Measurements from ENCODE around the gene WDR77.

WDR77 gene

DNA sequence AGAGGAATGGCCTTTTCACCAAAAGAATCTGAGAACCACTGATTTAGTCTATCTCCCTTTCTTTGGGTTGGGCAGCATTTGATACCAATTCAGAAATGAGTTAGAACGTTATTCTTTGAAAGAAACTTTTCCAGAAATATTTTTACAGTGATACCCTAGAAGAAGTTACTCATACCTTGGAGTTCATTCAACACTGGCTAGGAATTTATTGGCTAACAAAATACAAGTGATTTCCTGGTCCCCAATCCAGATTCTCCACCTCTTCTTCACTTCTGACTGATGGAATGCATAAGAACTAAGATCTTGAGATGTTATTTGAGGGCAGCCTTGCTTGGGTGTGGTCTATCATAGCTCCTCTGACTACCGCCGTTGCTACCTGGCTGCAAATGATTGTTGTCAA lies 34.1 kb upstream of the WDR77 start:
- H3K36me3 ChIP-seq (ENCODE audit: control insufficient read depth, insufficient read depth, low read length): no peaks in the 10 kb centered on the region
- H3K9me3 ChIP-seq (ENCODE audit: control insufficient read depth, insufficient read depth, low read depth, low read length): no peaks in the 10 kb centered on the region
- H3K9ac ChIP-seq (ENCODE audit: low read length): no peak overlapping the region
- no peak overlapping the region for H3K4me3 ChIP-seq (ENCODE audit: low read depth, low read length)
- H3K27me3 ChIP-seq (ENCODE audit: control insufficient read depth, insufficient read depth, low read length): no peaks in the 10 kb centered on the region
- H3K27ac ChIP-seq (ENCODE audit: low read depth, low read length): no peak overlapping the region
- H3K4me1 ChIP-seq (ENCODE audit: control insufficient read depth, insufficient read depth, low read length): no peaks in the 10 kb centered on the region

DNA sequence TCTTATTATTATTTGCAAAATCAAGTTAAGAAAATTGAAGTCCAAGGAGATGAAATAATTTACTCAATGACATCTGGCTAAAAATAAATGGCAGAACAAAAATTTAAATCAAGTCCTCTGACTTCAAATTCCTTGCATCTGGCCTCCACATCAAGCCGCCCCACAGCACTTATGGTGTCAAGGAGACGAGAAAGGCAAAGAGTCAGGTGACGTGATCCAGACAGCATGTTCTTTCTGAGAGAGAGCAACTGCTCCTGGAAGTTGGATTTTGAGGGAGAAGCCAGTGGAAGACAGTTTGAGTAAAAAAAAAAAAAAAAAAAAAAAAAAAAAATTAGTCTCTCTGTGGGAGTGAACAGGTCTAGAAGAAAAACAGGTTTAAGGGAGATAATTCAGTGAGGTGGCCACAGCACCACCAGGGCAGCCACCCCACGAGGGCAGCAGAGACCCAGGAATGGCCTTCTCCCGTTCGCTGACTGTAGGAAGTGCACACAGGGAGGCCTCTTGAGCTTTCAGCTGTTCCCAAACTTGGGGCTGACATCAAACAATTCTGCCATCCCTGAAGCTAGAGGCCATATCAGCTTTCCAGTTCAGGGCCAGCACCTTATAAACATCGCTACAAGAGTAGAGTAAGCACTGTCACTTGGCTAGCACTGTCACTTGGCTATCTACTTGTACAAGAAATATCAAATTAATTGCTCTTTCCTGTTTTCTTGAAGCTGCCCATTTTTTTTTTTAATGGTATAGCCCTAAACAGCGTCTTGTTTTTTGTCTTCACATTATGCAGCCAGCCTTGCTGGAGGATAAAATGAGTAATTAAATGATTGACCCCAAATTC lies 32.5 kb upstream of the WDR77 start:
- no peak overlapping the region for H3K9ac ChIP-seq (ENCODE audit: low read length)
- no peaks in the 10 kb centered on the region for H3K4me1 ChIP-seq (ENCODE audit: control insufficient read depth, insufficient read depth, low read length)
- H3K27ac ChIP-seq (ENCODE audit: low read depth, low read length): no peak overlapping the region
- no peak overlapping the region for H3K4me3 ChIP-seq (ENCODE audit: low read depth, low read length)
- H3K36me3 ChIP-seq (ENCODE audit: control insufficient read depth, insufficient read depth, low read length): no peaks in the 10 kb centered on the region
- no peaks in the 10 kb centered on the region for H3K9me3 ChIP-seq (ENCODE audit: control insufficient read depth, insufficient read depth, low read depth, low read length)
- H3K27me3 ChIP-seq (ENCODE audit: control insufficient read depth, insufficient read depth, low read length): no peaks in the 10 kb centered on the region

GRCh38 chr1:111480674-111481073 lies 31.6 kb upstream of the WDR77 start:
- no peaks in the 10 kb centered on the region for H3K36me3 ChIP-seq (ENCODE audit: control insufficient read depth, insufficient read depth, low read length)
- no peaks in the 10 kb centered on the region for H3K4me1 ChIP-seq (ENCODE audit: control insufficient read depth, insufficient read depth, low read length)
- no peaks in the 10 kb centered on the region for H3K9me3 ChIP-seq (ENCODE audit: control insufficient read depth, insufficient read depth, low read depth, low read length)
- H3K27ac ChIP-seq (ENCODE audit: low read depth, low read length): no peak overlapping the region
- no peak overlapping the region for H3K4me3 ChIP-seq (ENCODE audit: low read depth, low read length)
- no peaks in the 10 kb centered on the region for H3K27me3 ChIP-seq (ENCODE audit: control insufficient read depth, insufficient read depth, low read length)
- H3K9ac ChIP-seq (ENCODE audit: low read length): no peak overlapping the region

GRCh38 chr1:111476761-111477309 lies 27.8 kb upstream of the WDR77 start:
- H3K4me1 ChIP-seq (ENCODE audit: control insufficient read depth, insufficient read depth, low read length): no peaks in the 10 kb centered on the region
- H3K27me3 ChIP-seq (ENCODE audit: control insufficient read depth, insufficient read depth, low read length): no peaks in the 10 kb centered on the region
- H3K36me3 ChIP-seq (ENCODE audit: control insufficient read depth, insufficient read depth, low read length): no peaks in the 10 kb centered on the region
- H3K4me3 ChIP-seq (ENCODE audit: low read depth, low read length): no peak overlapping the region
- no peak overlapping the region for H3K9ac ChIP-seq (ENCODE audit: low read length)
- no peak overlapping the region for H3K27ac ChIP-seq (ENCODE audit: low read depth, low read length)
- no peaks in the 10 kb centered on the region for H3K9me3 ChIP-seq (ENCODE audit: control insufficient read depth, insufficient read depth, low read depth, low read length)

- Histone ChIP-seq H3K9ac (ENCODE audit: low read length) (no peak overlapping the region), H3K4me1 (ENCODE audit: control insufficient read depth, insufficient read depth, low read length) (no peaks in the 10 kb centered on the region), H3K27me3 (ENCODE audit: control insufficient read depth, insufficient read depth, low read length) (no peaks in the 10 kb centered on the region), H3K4me3 (ENCODE audit: low read depth, low read length) (no peak overlapping the region), H3K36me3 (ENCODE audit: control insufficient read depth, insufficient read depth, low read length) (no peaks in the 10 kb centered on the region; the same call in 1 of the 2 replicates), H3K9me3 (ENCODE audit: control insufficient read depth, insufficient read depth, low read depth, low read length) (no peaks in the 10 kb centered on the region), H3K27ac (ENCODE audit: low read depth, low read length) (no peak overlapping the region)
These were observed 27.2 kb upstream of the WDR77 start for GRCh38 chr1:111476214-111476613.

DNA sequence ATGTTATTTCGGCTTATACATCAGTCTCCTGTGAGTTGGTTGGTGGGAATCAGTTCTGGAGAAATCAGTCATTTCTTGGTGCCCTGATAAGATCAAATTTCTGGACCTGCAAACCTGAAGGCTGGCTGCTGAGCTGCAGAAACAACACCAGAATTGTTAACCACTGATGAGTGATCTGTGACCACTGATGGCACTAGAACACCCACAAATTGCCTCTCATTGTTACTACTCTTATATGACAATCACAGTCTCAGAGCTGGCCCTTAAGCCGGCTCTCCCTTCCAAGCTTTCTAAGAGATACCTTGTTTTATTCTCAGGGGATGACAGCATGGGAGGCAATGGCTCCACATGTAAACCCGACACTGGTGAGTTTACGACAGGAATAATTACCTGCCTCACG lies 26.6 kb upstream of the WDR77 start:
- no peak overlapping the region for H3K27ac ChIP-seq (ENCODE audit: low read depth, low read length)
- H3K4me1 ChIP-seq (ENCODE audit: control insufficient read depth, insufficient read depth, low read length): no peaks in the 10 kb centered on the region
- H3K9ac ChIP-seq (ENCODE audit: low read length): no peak overlapping the region

DNA sequence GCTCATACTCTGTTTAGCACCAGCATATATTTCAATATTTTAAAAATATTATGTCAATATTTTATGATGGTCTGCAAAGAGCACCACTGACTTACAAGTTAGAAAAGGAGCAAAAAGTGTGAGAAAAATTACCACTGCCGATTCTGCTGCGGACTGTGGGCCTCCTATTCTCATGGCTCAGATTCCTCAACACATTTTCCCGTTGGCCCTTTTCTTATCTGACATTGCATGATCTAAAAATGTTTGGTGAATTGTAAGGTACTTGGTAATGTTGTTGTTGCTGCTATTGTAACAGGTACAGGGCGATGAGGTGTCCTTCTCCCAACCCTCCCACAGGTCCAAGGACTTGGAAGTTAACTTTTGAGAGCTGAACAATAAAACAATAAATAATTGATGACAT lies 25.5 kb upstream of the WDR77 start:
- H3K4me3 ChIP-seq (ENCODE audit: low read depth, low read length): no peak overlapping the region
- H3K36me3 ChIP-seq (ENCODE audit: control insufficient read depth, insufficient read depth, low read length): peaks cover 7% of the 10 kb centered on the region
- H3K27ac ChIP-seq (ENCODE audit: low read depth, low read length): no peak overlapping the region
- H3K27me3 ChIP-seq (ENCODE audit: control insufficient read depth, insufficient read depth, low read length): no peaks in the 10 kb centered on the region
- no peaks in the 10 kb centered on the region for H3K9me3 ChIP-seq (ENCODE audit: control insufficient read depth, insufficient read depth, low read depth, low read length)
- no peaks in the 10 kb centered on the region for H3K4me1 ChIP-seq (ENCODE audit: control insufficient read depth, insufficient read depth, low read length)
- no peak overlapping the region for H3K9ac ChIP-seq (ENCODE audit: low read length)

More for the DNA sequence above, 26.6 kb upstream of the WDR77 start:
- Histone ChIP-seq H3K27me3 (ENCODE audit: control insufficient read depth, insufficient read depth, low read length) (no peaks in the 10 kb centered on the region), H3K36me3 (ENCODE audit: control insufficient read depth, insufficient read depth, low read length) (no peaks in the 10 kb centered on the region; the same call in 1 of the 2 replicates), H3K9me3 (ENCODE audit: control insufficient read depth, insufficient read depth, low read depth, low read length) (no peaks in the 10 kb centered on the region), H3K4me3 (ENCODE audit: low read depth, low read length) (no peak overlapping the region)

GRCh38 chr1:111474106-111474505 lies 25.1 kb upstream of the WDR77 start:
- Histone ChIP-seq H3K4me3 (ENCODE audit: low read depth, low read length) (no peak overlapping the region), H3K27ac (ENCODE audit: low read depth, low read length) (no peak overlapping the region), H3K4me1 (ENCODE audit: control insufficient read depth, insufficient read depth, low read length) (no peaks in the 10 kb centered on the region), H3K9ac (ENCODE audit: low read length) (no peak overlapping the region), H3K27me3 (ENCODE audit: control insufficient read depth, insufficient read depth, low read length) (no peaks in the 10 kb centered on the region), H3K9me3 (ENCODE audit: control insufficient read depth, insufficient read depth, low read depth, low read length) (no peaks in the 10 kb centered on the region), H3K36me3 (ENCODE audit: control insufficient read depth, insufficient read depth, low read length) (peaks cover 8% of the 10 kb centered on the region)

DNA sequence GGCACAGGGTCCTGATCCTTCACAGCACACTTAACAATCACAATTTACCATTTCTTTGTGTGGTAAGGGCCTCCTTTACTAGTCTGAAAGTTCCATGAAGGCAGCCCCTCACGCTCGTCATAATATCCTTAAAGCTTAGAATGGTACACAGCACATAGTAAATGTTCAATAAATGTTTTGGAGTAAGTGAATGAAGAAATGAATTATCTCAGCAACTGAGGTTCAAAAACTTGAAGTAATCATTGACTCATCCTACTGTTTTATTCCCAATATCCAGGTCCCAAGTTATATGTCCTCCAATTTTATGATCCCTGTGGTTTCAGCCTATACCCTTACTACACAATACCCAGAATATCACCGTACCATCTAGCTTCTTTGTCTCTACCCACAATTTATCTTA lies 22.5 kb upstream of the WDR77 start:
- Histone ChIP-seq H3K27me3 (ENCODE audit: control insufficient read depth, insufficient read depth, low read length) (no peaks in the 10 kb centered on the region), H3K36me3 (ENCODE audit: control insufficient read depth, insufficient read depth, low read length) (peaks cover 19% of the 10 kb centered on the region), H3K4me1 (ENCODE audit: control insufficient read depth, insufficient read depth, low read length) (no peaks in the 10 kb centered on the region), H3K27ac (ENCODE audit: low read depth, low read length) (no peak overlapping the region), H3K9me3 (ENCODE audit: control insufficient read depth, insufficient read depth, low read depth, low read length) (no peaks in the 10 kb centered on the region), H3K9ac (ENCODE audit: low read length) (no peak overlapping the region), H3K4me3 (ENCODE audit: low read depth, low read length) (no peak overlapping the region)

DNA sequence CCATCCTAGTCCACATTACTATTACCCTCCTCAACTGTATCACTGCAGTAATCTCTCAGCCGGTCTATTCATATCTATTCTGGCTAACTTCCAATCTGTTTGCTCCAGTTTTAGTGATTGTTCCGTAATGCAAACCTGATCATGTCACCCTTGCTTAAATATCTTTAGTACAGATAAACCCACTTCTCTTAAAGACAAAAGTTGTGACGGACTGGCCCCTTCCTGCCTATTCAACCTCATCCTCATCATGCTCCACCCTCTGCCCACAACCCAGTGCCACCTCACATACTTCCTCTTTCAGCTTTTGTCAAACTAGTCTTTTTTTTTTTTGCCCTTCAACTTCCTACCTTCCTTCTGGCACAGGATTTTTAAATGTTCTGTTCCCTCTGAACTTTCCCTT lies 22.0 kb upstream of the WDR77 start:
- H3K27ac ChIP-seq (ENCODE audit: low read depth, low read length): no peak overlapping the region
- no peak overlapping the region for H3K4me3 ChIP-seq (ENCODE audit: low read depth, low read length)
- no peak overlapping the region for H3K9ac ChIP-seq (ENCODE audit: low read length)
- no peaks in the 10 kb centered on the region for H3K27me3 ChIP-seq (ENCODE audit: control insufficient read depth, insufficient read depth, low read length)
- no peaks in the 10 kb centered on the region for H3K4me1 ChIP-seq (ENCODE audit: control insufficient read depth, insufficient read depth, low read length)
- H3K9me3 ChIP-seq (ENCODE audit: control insufficient read depth, insufficient read depth, low read depth, low read length): no peaks in the 10 kb centered on the region
- peaks cover 19% of the 10 kb centered on the region for H3K36me3 ChIP-seq (ENCODE audit: control insufficient read depth, insufficient read depth, low read length)

GRCh38 chr1:111470596-111470995 lies 21.5 kb upstream of the WDR77 start:
- Histone ChIP-seq H3K27ac (ENCODE audit: low read depth, low read length) (no peak overlapping the region), H3K4me1 (ENCODE audit: control insufficient read depth, insufficient read depth, low read length) (no peaks in the 10 kb centered on the region), H3K4me3 (ENCODE audit: low read depth, low read length) (no peak overlapping the region), H3K27me3 (ENCODE audit: control insufficient read depth, insufficient read depth, low read length) (no peaks in the 10 kb centered on the region), H3K9me3 (ENCODE audit: control insufficient read depth, insufficient read depth, low read depth, low read length) (no peaks in the 10 kb centered on the region), H3K9ac (ENCODE audit: low read length) (no peak overlapping the region), H3K36me3 (ENCODE audit: control insufficient read depth, insufficient read depth, low read length) (peaks cover 19% of the 10 kb centered on the region)

Data from HUES6 (cell line).